Activated gamma-delta T cell treated with Interleukin-2 at 50 U/mL for 16 hours (primary cell): Measurements from ENCODE around the gene CIB4.

Source experiments
- DNase-seq: peaks from one replicate; pipeline ENCODE4 v3.0.0-alpha.2; 2020

The CIB4 gene

GRCh38 chr2:26605195-26605998 lies 35.8 kb downstream of the CIB4 start:
- DNase-seq: peak; percentile 14

- no peak for DNase-seq
These were observed 38.6 kb downstream of the CIB4 start for GRCh38 chr2:26602575-26602974.

- no peak for DNase-seq
These were observed 41.8 kb downstream of the CIB4 start for GRCh38 chr2:26599387-26599786.

DNA sequence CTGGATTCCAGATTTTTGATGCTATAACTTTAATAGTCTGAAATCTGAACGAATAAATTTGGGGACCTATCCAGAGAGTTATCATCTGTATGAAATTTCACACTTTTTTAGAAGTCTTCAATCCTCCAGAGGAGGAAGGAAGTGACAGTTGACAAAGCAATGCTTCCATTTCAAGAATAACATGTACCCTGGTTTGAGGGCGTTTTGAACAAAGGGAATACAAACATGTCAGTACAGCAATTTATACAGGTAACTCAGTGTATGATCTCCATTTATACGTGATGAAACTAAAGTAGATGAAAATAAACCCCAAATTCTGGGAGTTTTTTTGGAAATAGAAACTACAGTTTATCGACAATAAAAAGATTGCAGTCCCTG lies 42.2 kb downstream of the CIB4 start:
- DNase-seq: no peak

- no peak for DNase-seq
These were observed 42.7 kb downstream of the CIB4 start for GRCh38 chr2:26598336-26598995.

GRCh38 chr2:26597197-26597596 lies 44.0 kb downstream of the CIB4 start:
- DNase-seq: no peak

GRCh38 chr2:26595146-26595545 lies 46.0 kb downstream of the CIB4 start:
- DNase-seq: no peak

DNA sequence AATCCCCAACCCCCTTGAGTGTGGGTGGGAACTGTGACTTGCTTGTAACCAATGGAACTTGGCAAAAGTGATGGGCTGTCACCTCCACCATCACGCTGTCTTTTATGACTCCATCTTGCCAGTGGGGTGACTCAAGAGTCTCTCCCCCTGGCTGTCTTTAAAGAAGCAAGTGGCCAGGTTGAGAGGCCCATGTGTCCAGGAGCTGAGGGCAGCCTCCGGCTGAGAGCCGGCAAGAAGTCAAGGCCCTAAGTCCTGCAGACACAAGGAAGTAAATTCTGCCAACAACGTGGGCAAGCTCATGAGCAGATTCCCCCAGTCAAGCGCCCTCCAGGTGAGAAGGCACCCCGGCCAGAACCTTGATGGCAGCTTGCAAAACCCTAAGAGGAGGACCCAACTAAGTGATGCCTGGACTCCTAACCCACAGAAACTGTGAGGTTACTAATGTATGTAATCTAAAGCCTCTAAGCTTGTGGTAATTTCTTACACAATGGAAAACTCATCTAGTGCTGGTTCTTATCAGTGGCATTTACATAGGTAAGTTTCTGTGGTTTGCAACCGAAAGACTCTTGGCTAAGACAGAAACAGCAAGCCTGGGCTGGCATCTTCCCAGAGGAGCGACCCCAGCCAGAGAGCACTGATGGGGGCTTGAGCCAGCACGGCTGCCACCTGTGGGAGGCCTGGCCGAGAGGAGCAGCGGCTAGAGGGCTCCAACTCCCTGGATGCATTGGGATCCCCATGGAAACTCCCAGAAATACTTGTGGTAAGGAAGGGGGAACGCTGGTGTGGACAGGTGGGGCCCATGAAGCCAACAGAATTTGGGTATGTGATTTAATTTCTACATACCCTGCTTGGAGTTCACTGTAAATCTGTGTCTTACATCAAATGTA lies 49.3 kb downstream of the CIB4 start:
- DNase-seq: no peak

DNA sequence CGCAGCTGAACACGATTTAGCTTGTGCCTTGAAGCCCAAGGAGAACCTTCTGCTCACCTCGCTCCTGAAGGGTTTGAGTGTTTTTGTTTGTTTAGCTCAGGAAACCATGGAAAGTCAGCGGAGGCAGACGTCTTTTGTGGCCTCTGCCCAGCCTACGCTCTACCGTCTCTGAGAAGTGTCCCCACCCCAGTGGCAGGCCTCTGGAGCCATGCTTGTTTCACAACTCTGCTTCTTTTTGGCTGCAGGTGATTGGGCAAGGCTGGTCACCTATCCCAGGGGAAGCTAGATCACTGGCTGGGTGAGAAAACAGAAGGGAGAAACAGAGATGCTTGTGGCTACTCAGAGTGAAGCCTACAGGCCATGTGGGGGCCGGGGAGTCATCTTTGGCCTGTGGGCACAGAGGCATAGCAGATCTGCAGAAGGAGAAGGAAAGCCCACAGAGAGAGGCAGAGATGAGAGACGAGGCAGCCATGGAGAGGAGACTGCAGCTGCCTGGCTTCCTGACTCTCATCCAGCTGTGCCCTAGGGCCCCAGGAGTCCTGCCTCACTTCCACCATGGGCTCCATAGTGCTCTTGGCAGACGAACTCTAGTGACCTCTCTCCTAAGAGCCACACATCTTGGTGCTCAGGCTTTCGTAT lies 50.1 kb downstream of the CIB4 start:
- no peak for DNase-seq

- DNase-seq: no peak
These were observed 50.7 kb downstream of the CIB4 start for GRCh38 chr2:26590508-26590907.

DNA sequence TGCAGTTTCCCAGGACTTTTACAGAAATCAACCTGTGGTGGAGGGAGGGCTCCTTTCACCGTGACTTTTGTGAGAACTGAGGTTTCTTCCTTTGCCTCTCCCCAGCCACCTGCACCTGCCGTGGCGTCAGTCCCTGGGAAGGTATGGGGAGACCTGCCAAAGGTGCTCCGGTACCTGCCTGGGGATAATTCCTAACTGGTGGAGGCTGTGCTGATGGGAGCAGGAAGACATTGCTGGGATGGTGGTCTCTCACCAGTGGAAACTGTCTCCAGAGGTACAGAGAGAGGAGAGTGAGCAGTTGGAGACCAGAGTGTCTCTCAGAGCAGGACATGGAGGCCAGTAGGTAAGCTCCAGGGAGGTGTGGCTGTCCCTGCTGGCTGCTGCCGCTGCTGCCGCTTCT lies 52.6 kb downstream of the CIB4 start:
- DNase-seq: no peak

DNA sequence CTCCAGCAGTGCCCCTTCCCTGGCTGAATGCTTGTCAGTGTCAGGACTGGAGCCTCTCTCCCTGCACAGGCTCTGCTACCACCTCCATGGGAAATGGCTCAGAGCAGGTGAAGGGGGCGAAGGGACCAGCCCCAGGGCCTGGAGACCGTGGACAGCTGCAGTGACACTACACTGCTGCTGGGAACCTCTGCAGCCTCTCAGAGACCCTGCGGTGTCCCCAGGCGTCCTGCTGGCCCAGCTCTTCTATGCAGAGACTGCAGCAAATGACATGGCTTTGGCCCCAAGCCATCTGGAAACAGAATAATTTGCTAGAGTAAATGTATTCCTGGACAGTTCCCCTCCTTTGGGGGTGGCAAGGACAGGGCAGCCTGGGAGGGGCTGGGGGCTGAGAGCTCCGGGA lies 53.2 kb downstream of the CIB4 start:
- no peak for DNase-seq

- DNase-seq: no peak
These were observed 55.2 kb downstream of the CIB4 start for GRCh38 chr2:26585966-26586365.

DNA sequence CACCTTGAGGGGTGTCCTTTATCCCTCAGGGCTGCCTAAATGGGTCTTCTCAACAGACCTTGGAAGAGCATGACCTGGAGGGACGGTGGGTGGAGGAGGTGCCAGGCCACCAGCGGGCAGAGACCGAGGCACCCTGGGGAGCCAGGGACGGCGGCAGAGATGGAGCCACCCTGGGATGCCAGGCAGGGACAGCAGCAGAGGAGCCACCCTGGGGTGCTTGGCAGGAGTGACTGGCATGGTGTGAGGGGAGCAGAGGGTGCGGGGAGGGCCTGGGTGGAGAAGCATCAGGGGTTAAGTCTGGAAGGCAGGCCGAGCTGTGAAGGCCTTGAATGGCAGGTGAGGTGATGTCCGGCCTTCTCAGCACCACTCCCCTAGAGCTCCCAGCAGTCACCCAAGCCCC lies 56.1 kb downstream of the CIB4 start:
- no peak for DNase-seq

GRCh38 chr2:26584656-26585055 lies 56.5 kb downstream of the CIB4 start:
- DNase-seq: no peak

DNA sequence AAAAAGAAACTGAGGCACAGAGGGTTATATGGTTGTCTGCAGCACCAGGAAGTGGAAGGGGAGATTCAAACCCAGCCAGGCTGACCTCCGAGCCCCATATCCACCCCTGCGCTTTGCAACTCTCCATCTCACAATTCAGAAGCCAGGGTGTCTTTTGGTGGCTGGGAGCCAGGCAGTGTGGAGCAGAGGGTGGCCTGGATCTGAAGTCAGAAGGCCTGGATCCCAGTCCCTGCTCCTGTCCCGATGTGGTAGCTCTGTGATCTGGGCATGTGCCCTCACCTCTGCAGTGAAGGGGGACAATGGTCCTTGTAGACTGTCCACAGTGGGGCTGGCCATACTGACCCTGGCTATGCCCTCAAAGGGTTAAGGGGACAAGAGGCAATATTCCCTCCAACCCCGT lies 57.0 kb downstream of the CIB4 start:
- no peak for DNase-seq

DNA sequence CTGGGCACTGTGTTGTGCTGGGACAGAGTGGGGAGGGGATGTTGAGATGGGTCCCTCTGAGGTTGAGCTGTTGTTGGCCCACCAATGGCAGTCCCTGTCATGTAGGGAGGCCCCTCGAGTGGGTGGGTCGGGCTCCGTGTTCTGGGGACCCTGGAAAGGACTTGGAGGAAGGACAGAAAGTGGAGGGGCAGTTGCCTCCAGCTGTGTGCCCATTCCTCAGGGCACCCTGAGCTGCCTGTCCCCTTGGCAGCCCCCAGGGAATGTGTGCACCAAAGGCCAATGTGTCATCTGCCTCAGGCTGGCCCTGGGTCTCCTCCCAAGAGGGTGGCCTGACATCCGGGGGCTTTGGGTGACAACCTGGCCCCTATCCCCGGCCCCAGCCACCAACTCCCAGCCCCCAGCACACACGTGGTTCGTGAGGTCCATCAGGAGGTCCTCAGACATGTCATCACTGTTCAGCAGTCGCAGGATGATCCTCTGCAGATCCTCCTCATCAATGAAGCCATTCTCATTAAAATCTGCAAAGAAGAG lies 57.7 kb downstream of the CIB4 start:
- no peak for DNase-seq

GRCh38 chr2:26582890-26583289 lies 58.3 kb downstream of the CIB4 start:
- no peak for DNase-seq

GRCh38 chr2:26581991-26582842 lies 58.9 kb downstream of the CIB4 start:
- DNase-seq: no peak

DNA sequence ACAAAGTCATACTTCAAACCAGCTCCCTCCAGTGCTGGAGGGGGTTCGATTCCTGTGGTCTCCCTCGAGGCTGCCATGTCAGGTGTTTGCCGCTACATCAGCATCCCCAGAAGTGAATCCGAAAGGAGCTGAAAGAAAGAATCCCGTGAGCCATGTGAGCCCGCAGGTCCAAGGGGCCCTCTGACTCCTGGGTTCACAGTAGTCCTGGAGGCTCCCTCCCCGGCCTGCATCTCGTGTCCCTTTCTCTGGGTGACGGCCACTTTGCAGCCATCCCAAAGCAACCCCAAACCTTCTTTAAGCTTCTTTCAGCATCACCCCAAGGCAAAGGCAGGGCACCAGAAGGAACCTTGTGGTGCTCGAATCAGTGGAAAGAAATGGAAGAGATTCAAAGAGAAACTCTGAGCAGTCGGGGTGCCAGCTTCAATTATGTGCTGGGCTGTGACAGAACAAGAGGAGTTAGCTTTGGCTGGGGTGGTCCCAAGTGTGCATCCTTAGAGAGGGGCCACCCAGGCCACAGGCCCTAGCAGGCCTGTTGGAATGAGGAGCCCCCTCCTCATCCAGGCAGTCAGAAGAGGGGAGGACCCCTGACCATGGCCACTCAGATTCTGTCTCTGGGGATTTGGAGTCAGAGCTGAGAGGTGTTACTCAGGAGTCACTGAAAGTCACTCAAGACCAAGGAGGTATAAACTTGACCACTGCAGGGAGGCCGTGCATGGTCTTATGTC lies 59.7 kb downstream of the CIB4 start:
- no peak for DNase-seq

GRCh38 chr2:26580751-26581150 lies 60.4 kb downstream of the CIB4 start:
- no peak for DNase-seq
